ENCODE measurements around the gene FES. TPM values are rescaled to one million over a fixed set of nuclear protein-coding genes. Genes with fewer than 3 reads are reported as not detected.
"Not testable (repeated sequence)": the region's sequence is repeated elsewhere in the genome, so short reads cannot be mapped to it uniquely, and the experiment has no call there.

Gene FES
- polyA plus RNA-seq, 3 donors: 17.2 to 18.6 (median 17.3) TPM

- DNase-seq: not testable (repeated sequence)
These were observed 25.1 kb downstream of the FES start for GRCh38 chr15:90909449-90909848.

GRCh38 chr15:90909976-90910375, 25.7 kb downstream of the FES start:
- no peak for DNase-seq

- DNase-seq: no peak
These were observed 26.4 kb downstream of the FES start for GRCh38 chr15:90910441-90911301.

- DNase-seq: no peak
These were observed 27.0 kb downstream of the FES start for GRCh38 chr15:90911302-90911623.

GRCh38 chr15:90911906-90912769, 27.8 kb downstream of the FES start:
- DNase-seq: no peak

GRCh38 chr15:90912770-90913075, 28.4 kb downstream of the FES start:
- DNase-seq: no peak

GRCh38 chr15:90913398-90913944, 29.2 kb downstream of the FES start:
- no peak for DNase-seq

GRCh38 chr15:90914305-90915080, 30.2 kb downstream of the FES start:
- no peak for DNase-seq

GRCh38 chr15:90915216-90915807, 31.0 kb downstream of the FES start:
- DNase-seq: no peak

GRCh38 chr15:90915808-90916440, 31.6 kb downstream of the FES start:
- no peak for DNase-seq

- DNase-seq: no peak
These were observed 32.2 kb downstream of the FES start for GRCh38 chr15:90916461-90916860.

- no peak for DNase-seq
These were observed 33.3 kb downstream of the FES start for GRCh38 chr15:90917569-90917968.

- DNase-seq: no peak
These were observed 33.9 kb downstream of the FES start for GRCh38 chr15:90918034-90918788.

- no peak for DNase-seq
These were observed 34.5 kb downstream of the FES start for GRCh38 chr15:90918835-90919234.

- DNase-seq: no peak
These were observed 37.6 kb downstream of the FES start for GRCh38 chr15:90921887-90922286.

GRCh38 chr15:90922712-90923322, 38.5 kb downstream of the FES start:
- not testable (repeated sequence) for DNase-seq

- no peak for DNase-seq
These were observed 40.1 kb downstream of the FES start for GRCh38 chr15:90924375-90924774.

GRCh38 chr15:90926766-90927165, 42.5 kb downstream of the FES start:
- DNase-seq: not testable (repeated sequence)

GRCh38 chr15:90928106-90928505, 43.8 kb downstream of the FES start:
- DNase-seq: not testable (repeated sequence)
